ENCODE data around the gene TMPRSS13.
"Not testable (repeated sequence)": the region's sequence is repeated elsewhere in the genome, so short reads cannot be mapped to it uniquely, and the experiment has no call there.

The TMPRSS13 gene

DNA sequence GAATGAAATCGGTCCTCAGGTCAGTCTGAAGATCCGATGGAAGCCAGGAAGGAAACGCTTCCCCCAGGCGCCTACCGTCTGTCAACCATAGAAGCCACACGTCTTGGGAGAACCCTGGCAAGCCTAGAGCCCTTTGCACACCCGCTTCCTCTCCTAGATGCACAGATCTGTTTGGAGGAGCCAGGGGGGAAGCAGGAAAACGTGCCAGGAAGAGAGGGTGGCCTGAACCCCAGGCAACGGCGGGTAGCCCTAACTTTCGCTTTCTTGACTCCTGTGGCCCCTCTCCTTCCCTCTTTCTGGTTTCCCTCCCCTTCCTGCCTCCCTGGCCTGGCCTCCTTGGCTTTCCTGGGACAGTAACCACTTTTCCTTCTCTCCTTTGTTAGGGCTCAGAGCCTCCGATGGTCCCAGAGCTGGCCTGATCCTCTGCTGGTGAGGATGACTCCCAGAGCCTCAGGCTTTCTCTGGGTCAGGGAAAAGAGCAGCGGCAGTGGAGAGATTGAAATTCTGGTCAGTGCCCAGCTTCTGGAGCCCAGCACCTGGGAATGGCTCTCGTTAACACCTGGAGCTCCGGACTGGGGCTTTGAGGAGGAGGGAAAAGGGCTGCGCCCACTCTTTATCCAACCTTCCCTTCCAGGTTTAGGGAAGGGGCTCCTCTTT lies 54.8 kb downstream of the TMPRSS13 start:
- Histone ChIP-seq H3K9ac (ENCODE audit: low read depth, low read length) (peak overlapping the region; percentile 5), H3K9me3 (ENCODE audit: control insufficient read depth, insufficient read depth, low read length) (no peaks in the 10 kb centered on the region), H3K4me1 (ENCODE audit: insufficient read depth, low read length) (peaks cover 31% of the 10 kb centered on the region), H3K36me3 (ENCODE audit: insufficient read depth, low read length) (no peaks in the 10 kb centered on the region)

DNA sequence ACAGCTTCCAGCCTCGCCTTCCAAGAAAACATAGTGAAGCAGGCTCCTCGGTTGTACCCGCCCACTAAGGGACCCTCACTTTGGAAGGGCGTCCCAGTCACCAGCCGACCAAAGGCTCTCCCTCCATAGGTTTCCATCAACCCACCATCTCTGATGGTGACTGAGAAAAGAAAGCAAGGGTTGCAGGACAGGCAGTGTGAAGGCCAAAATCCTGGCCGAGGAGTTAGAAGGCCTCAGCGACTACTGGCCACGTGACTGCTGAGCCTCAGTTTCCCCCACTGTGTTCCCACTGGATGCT lies 55.4 kb downstream of the TMPRSS13 start:
- no peaks in the 10 kb centered on the region for H3K9me3 ChIP-seq (ENCODE audit: control insufficient read depth, insufficient read depth, low read length)
- no peak overlapping the region for H3K9ac ChIP-seq (ENCODE audit: low read depth, low read length)
- no peaks in the 10 kb centered on the region for H3K36me3 ChIP-seq (ENCODE audit: insufficient read depth, low read length)
- peaks cover 31% of the 10 kb centered on the region for H3K4me1 ChIP-seq (ENCODE audit: insufficient read depth, low read length)

DNA sequence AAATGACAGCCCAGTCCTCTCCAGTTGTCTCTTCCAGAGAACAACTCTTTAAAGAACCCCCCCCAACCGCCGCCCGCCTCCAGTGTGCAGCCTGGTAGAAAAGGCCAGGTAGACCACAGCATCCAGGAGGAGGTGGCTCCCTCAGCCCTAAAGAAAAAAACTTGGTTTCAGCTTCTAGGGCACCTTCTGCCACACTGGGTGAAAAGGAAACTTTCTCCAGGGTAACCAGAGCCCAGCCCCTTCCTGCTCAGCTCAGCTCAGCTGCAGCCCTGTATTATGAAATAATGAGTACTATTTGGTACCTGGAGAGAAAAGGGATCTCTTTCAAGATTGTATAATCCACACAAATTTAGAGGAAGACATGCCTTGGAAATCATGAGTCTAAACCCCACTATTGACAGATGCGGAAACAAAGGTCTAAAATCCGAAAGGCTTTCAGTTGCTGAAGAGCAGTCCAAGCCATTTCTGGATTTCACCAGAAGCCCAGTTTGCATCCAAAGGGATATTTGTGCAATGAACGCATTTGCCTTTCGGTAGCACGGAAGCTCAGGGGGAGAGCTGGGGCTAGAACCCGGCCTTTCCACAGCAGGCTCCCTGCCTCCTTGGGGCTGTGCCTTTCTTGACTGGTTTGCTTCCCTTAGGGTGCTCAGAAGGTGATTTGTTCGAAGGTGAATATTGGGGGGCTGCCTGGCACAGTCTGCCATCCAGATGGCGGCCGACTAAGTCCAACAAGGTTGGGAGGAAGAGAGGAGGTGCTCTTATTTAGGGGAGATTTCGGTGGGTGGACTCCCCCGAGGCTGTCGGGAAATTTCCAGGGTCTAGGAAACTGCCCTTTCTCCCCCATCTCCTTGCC lies 56.0 kb downstream of the TMPRSS13 start:
- no peaks in the 10 kb centered on the region for H3K36me3 ChIP-seq (ENCODE audit: insufficient read depth, low read length)
- peaks cover 36% of the 10 kb centered on the region for H3K4me1 ChIP-seq (ENCODE audit: insufficient read depth, low read length)
- H3K9ac ChIP-seq (ENCODE audit: low read depth, low read length), result no peak overlapping the region
- no peaks in the 10 kb centered on the region for H3K9me3 ChIP-seq (ENCODE audit: control insufficient read depth, insufficient read depth, low read length)

DNA sequence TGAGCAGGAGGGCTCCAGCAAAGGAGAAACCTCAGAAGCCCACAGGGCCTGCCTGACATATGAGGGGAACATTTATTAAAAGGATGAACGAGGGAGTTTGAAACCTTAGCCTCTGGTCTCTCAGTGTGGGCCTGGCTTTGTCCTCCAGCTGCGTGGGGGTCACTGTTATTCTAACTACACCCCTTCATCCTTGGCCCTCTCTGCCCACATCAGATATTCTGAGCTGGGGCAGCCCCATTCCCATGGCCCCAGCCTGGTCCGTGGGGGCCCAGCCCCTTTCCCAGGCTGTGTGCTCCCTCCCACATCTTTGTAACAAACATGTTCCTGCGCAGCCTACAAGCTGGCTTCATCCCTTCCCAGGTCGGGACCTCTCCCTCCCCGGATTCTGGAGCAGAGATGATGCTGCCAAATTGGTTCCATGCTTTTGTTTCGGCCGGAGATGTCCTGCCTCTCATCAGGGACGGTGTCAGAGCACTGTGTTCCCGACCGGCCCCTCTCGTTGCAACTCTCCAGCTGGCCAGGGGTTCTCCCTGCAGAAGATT lies 56.7 kb downstream of the TMPRSS13 start:
- H3K4me1 ChIP-seq (ENCODE audit: insufficient read depth, low read length), result peaks cover 35% of the 10 kb centered on the region
- H3K9me3 ChIP-seq (ENCODE audit: control insufficient read depth, insufficient read depth, low read length), result no peaks in the 10 kb centered on the region
- no peaks in the 10 kb centered on the region for H3K36me3 ChIP-seq (ENCODE audit: insufficient read depth, low read length)
- H3K9ac ChIP-seq (ENCODE audit: low read depth, low read length), result no peak overlapping the region

DNA sequence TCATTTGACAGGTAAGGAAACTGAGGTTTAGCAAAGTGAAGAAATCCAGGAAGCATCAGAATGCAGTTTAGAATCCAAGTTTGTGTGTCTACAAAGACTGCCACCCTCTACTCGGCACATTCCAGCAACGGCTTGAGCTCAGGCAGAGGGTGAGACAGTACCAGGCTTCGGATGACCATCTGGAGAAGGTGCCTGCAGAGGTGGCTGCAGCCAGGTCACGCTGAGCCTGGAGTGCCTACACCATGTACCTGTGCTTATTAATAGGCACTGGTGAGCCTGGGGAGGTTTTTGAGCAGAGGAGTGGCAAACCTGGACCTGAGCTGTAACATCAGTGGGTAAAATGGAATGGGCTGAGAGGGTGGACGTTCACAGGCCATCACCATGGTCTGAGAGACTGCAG lies 57.4 kb downstream of the TMPRSS13 start:
- no peaks in the 10 kb centered on the region for H3K36me3 ChIP-seq (ENCODE audit: insufficient read depth, low read length)
- no peak overlapping the region for H3K9ac ChIP-seq (ENCODE audit: low read depth, low read length)
- peaks cover 30% of the 10 kb centered on the region for H3K4me1 ChIP-seq (ENCODE audit: insufficient read depth, low read length)
- no peaks in the 10 kb centered on the region for H3K9me3 ChIP-seq (ENCODE audit: control insufficient read depth, insufficient read depth, low read length)

DNA sequence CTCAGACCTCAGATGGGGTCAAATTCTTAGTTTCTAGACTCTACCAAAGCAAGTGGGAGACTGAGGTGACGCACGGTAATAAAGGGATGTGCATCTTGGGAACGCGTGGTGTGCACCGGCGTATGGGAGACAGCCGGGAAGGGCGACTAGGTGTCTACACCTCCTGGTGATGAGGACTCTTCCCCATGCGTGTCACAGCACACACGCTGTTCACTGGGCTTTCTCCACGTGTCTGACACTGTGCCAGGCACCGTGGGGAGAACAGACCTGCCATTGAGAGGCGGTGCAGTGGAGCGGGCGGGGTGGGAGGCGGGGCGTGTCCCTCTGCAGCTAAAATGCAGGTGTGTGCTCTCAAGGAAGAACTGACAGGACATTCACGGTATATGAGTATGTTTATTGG lies 58.0 kb downstream of the TMPRSS13 start:
- Histone ChIP-seq H3K4me1 (ENCODE audit: insufficient read depth, low read length) (peaks cover 30% of the 10 kb centered on the region), H3K36me3 (ENCODE audit: insufficient read depth, low read length) (no peaks in the 10 kb centered on the region), H3K9ac (ENCODE audit: low read depth, low read length) (no peak overlapping the region), H3K9me3 (ENCODE audit: control insufficient read depth, insufficient read depth, low read length) (no peaks in the 10 kb centered on the region)

DNA sequence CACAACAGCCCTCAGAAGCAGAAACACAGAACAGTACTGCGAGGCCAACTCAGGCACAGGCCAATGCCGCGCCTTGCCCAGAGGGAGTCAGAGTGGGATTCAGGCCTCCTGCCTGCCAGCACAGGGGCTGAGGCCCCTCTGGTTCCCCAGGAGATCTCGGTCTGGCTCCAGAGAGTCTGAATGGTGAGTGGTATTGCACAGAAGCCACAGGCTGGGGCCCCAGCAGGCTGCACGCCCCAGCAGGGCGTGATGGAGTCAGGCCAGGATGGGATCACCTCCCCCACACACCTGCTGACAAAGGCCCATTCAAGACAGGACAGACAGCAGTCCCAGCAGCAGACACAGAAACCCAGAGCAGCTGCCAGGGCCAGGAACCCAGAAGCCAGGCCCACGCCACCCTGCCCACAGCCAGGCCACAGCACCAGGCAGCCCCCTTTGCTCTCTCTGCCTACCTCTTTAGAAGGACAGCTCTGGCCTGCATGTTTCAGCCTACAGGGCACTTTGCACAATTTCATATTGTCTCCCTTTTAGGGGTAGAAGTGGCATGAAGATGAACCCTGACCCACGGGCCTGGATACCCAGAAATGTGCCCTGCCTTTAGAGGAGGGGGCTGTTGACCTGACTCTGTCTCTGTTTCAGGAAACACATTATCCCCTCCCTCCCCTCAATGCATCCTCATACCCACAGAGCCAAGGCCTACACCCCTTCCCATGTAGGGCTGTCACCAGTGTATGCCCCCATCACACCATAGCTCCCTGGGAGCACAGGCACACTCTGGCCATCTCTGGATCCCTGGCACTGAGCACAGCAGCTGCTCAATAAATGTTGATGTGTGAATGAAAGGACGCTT lies 58.9 kb downstream of the TMPRSS13 start:
- Histone ChIP-seq H3K9me3 (ENCODE audit: control insufficient read depth, insufficient read depth, low read length) (no peaks in the 10 kb centered on the region), H3K9ac (ENCODE audit: low read depth, low read length) (no peak overlapping the region), H3K4me1 (ENCODE audit: insufficient read depth, low read length) (peaks cover 28% of the 10 kb centered on the region), H3K36me3 (ENCODE audit: insufficient read depth, low read length) (no peaks in the 10 kb centered on the region)

DNA sequence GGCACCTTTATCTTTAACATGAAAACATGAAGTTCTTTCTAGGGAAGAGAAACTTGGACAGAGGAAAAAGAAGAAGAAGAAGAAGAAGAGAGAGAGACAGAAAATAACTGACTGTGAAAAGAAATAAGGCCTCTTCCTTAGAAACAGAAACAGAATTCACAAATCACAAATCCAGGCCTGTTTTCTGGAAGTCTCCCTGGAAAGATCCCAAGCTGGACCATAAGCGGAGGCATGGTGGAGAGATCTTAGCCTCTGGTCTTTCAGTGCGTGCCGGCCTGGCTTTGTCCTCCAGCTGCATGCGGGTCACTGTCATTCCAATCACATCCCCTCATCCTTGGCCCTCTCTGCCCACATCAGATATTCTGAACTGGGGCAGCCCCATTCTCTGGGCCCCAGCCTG lies 59.6 kb downstream of the TMPRSS13 start:
- Histone ChIP-seq H3K36me3 (ENCODE audit: insufficient read depth, low read length) (no peaks in the 10 kb centered on the region), H3K9me3 (ENCODE audit: control insufficient read depth, insufficient read depth, low read length) (no peaks in the 10 kb centered on the region), H3K4me1 (ENCODE audit: insufficient read depth, low read length) (peaks cover 22% of the 10 kb centered on the region), H3K9ac (ENCODE audit: low read depth, low read length) (no peak overlapping the region)

DNA sequence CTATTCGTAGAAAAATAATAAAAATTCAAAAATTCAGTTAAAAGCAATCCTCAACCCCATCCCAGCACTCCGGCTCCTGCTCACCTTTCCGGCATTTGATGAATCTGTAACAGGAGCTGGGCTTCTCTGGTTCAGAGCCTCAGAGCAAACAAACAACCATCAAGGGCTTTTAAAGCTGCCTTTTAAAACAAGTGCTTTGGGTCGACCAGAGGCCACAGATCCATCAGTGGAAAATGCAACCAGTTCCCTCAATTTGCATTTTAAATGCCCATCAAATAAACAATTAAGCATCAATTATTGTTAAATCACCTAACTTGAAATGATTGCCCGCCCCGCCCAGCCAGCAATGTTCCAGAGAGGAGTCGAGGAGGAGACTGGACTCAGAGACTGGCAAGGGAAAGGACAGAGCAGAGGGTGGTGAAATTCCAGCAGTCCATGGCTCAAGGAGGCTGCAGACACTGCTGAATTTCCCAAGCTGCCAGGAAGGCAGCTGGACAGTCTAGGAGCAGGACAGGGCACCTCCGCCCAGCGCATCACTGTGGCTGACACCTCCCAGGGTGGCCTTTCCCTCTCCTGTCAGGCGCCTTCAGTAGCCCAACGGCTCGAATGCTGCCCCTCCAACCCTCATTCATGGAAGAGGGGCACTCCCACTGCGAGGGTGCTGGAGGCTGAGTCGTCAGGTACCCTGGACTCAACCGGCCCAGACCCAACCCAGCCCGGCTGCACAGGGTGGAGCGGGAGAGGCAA lies 60.2 kb downstream of the TMPRSS13 start:
- peaks cover 17% of the 10 kb centered on the region for H3K4me1 ChIP-seq (ENCODE audit: insufficient read depth, low read length)
- H3K9ac ChIP-seq (ENCODE audit: low read depth, low read length), result no peak overlapping the region
- H3K36me3 ChIP-seq (ENCODE audit: insufficient read depth, low read length), result no peaks in the 10 kb centered on the region
- H3K9me3 ChIP-seq (ENCODE audit: control insufficient read depth, insufficient read depth, low read length), result no peaks in the 10 kb centered on the region

DNA sequence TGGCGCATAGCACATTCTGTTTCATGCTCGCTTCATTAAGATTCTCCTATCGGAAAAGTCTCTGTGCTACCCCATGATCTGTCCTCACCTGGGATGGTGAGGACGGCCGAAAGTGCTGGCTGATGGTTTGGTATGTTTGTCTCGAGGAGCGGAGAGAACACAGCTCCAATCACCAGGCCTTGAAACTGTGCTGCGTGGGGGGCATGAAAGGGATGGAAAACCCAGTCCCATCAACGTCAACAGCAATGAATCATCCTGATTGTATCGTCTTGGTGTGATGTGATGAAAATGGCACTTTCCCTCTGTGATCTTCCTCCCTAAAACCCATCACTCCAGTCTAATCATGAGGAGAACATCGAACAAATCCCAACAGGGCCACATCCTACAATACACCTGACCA lies 61.1 kb downstream of the TMPRSS13 start:
- H3K36me3 ChIP-seq (ENCODE audit: insufficient read depth, low read length), result no peaks in the 10 kb centered on the region
- peaks cover 16% of the 10 kb centered on the region for H3K4me1 ChIP-seq (ENCODE audit: insufficient read depth, low read length)
- H3K9ac ChIP-seq (ENCODE audit: low read depth, low read length), result no peak overlapping the region
- H3K9me3 ChIP-seq (ENCODE audit: control insufficient read depth, insufficient read depth, low read length), result no peaks in the 10 kb centered on the region

DNA sequence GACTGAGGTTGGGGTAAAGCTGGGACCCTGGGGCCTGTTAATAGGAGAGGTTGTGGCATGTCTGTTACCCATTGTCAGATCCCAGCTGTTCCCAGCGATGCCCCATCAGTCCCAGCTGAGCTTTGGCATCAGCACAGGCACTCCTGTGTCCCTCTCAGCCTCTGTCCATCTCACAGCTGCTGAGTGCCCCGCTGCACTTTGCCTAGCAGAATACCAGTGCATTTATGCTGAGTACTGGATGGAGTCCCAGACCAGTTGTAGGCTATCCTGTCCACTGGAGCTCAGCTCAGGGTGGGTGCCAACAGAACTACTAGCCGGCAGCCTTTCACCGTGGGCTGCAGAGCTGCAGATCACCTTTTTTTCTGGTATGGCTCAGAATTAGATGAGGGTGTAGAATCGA lies 62.7 kb downstream of the TMPRSS13 start:
- H3K4me1 ChIP-seq (ENCODE audit: insufficient read depth, low read length), result peaks cover 23% of the 10 kb centered on the region
- no peaks in the 10 kb centered on the region for H3K9me3 ChIP-seq (ENCODE audit: control insufficient read depth, insufficient read depth, low read length)
- H3K36me3 ChIP-seq (ENCODE audit: insufficient read depth, low read length), result no peaks in the 10 kb centered on the region
- H3K9ac ChIP-seq (ENCODE audit: low read depth, low read length), result no peak overlapping the region

DNA sequence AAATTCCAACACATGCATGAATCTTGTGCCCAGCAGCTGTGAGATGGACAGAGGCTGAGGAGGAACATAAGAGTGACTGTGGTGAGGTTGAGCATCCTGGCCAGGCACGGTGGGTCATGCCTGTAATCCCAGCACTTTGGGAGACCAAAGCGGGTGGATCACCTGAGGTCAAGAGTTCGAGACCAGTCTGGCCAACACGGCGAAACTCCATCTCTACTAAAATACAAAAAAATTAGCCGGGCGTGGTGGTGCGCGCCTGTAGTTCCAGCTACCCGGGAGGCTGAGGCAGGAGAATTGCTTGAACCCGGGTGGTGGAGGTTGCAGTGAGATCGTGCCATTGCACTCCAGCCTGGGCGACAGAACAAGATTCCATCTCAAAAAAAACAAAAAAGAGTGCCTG lies 63.7 kb downstream of the TMPRSS13 start:
- H3K4me1 ChIP-seq (ENCODE audit: insufficient read depth, low read length), result peaks cover 25% of the 10 kb centered on the region
- H3K36me3 ChIP-seq (ENCODE audit: insufficient read depth, low read length); H3K9me3 ChIP-seq (ENCODE audit: control insufficient read depth, insufficient read depth, low read length); H3K9ac ChIP-seq (ENCODE audit: low read depth, low read length): not testable (repeated sequence)

DNA sequence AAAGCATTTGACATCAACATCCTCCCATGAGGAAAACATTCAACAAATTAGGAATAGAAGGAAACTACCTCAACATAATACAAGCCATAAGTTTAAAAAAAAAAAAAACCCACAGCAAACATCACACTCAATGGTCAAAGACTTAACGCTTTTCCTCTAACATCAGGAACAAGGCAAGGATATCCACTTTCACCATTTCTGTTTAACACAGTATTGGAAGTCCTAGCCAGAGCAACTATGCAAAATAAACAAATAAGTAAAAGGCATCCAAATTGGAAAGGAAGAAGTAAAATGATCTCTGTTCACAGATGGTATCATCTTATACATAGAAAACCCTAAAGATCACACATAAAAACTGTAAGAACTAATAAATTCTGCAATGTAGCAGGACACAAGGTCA lies 65.8 kb downstream of the TMPRSS13 start:
- H3K4me1 ChIP-seq (ENCODE audit: insufficient read depth, low read length), result peaks cover 15% of the 10 kb centered on the region
- no peaks in the 10 kb centered on the region for H3K9me3 ChIP-seq (ENCODE audit: control insufficient read depth, insufficient read depth, low read length)
- H3K9ac ChIP-seq (ENCODE audit: low read depth, low read length), result no peak overlapping the region
- no peaks in the 10 kb centered on the region for H3K36me3 ChIP-seq (ENCODE audit: insufficient read depth, low read length)

DNA sequence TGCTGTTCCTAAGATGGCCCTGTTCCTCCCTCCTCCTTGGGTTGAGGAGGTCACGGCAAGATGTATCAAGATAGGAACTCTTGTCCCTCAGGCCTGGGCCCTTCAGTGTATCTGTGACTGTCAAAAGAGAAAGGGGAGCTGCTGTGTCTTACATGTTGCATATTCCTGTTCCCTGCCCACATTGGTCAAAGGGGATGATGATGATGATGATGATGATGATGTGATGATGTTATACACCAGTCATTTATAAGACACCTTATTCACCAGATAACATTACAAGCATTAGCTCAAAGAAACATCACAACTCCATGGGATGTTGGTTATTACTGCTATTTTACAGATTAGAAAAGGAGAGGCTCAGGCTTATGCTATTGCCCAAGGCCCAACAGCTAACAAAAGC lies 66.4 kb downstream of the TMPRSS13 start:
- Histone ChIP-seq H3K9me3 (ENCODE audit: control insufficient read depth, insufficient read depth, low read length) (no peaks in the 10 kb centered on the region), H3K36me3 (ENCODE audit: insufficient read depth, low read length) (no peaks in the 10 kb centered on the region), H3K4me1 (ENCODE audit: insufficient read depth, low read length) (peaks cover 9% of the 10 kb centered on the region), H3K9ac (ENCODE audit: low read depth, low read length) (no peak overlapping the region)
